HL-60 (cell line): ENCODE results near the gene MEG3.

Experiments used
- DNase-seq, 2 experiments: peaks; one replicate each; pipeline ENCODE4 v3.0.0-alpha.2; 2010 to 2020; ENCODE audit warnings: low read depth in 1 of 2, low spot score in 1 of 2
- H3K27ac ChIP-seq: fragments of 250-450 bp; sonication (Bioruptor Pico); replicated peaks from 2 replicates; pipeline ENCODE4 v1.5.1; 2020; ENCODE audit warnings: mild to moderate bottlenecking, moderate library complexity
- H3K27me3 ChIP-seq: fragments of 250-450 bp; sonication (Bioruptor Pico); 2 replicates; pipeline ENCODE4 v1.5.1; 2021; ENCODE audit warnings: mild to moderate bottlenecking, moderate library complexity; ENCODE audit not compliant: insufficient read depth, poor library complexity, severe bottlenecking
- H3K4me3 ChIP-seq: replicated peaks from 2 replicates; pipeline ENCODE4 v1.5.1; 2011; ENCODE audit warnings: mild to moderate bottlenecking, control low read depth, low read length; ENCODE audit not compliant: insufficient read depth
- CTCF ChIP-seq: IDR thresholded peaks from one replicate; pipeline ENCODE4 v1.5.1; 2011; ENCODE audit warnings: low read length, control low read depth, inconsistent platforms; ENCODE audit not compliant: insufficient read depth
- GABPA ChIP-seq: IDR thresholded peaks from 2 replicates; pipeline ENCODE4 v1.6.1; 2012; ENCODE audit warnings: low read depth
- POLR2AphosphoS5 ChIP-seq: IDR thresholded peaks from 2 replicates; pipeline ENCODE4 v1.6.1; 2012; ENCODE audit warnings: low read depth
- REST ChIP-seq: IDR thresholded peaks from 2 replicates; pipeline ENCODE4 v1.6.1; 2012; ENCODE audit warnings: low read depth; ENCODE audit not compliant: insufficient replicate concordance
- SPI1 ChIP-seq: IDR thresholded peaks from 2 replicates; pipeline ENCODE4 v1.6.1; 2012; ENCODE audit warnings: low read depth, mild to moderate bottlenecking, borderline replicate concordance

Gene MEG3

GRCh38 chr14:100889641-100890040 is 63.7 kb downstream of the MEG3 start:
- DNase-seq = no peak
- TF ChIP-seq GABPA (no peak), REST (no peak), POLR2AphosphoS5 (no peak), SPI1 (no peak)
- peaks cover 7% of the 10 kb centered on the region for H3K27me3 ChIP-seq
- no peak overlapping the region for H3K27ac ChIP-seq
- H3K4me3 ChIP-seq = no peak overlapping the region

- no peak overlapping the region for H3K4me3 ChIP-seq
- peaks cover 7% of the 10 kb centered on the region for H3K27me3 ChIP-seq
- TF ChIP-seq CTCF (no peak), REST (no peak), GABPA (no peak), POLR2AphosphoS5 (no peak), SPI1 (no peak)
- H3K27ac ChIP-seq = no peak overlapping the region
- DNase-seq = no peak
These were observed 64.3 kb downstream of the MEG3 start for GRCh38 chr14:100890061-100890850.

GRCh38 chr14:100891051-100891450 is 65.1 kb downstream of the MEG3 start:
- no peak overlapping the region for H3K27ac ChIP-seq
- no peak for DNase-seq
- no peak for TF ChIP-seq SPI1
- no peak for TF ChIP-seq GABPA
- TF ChIP-seq POLR2AphosphoS5 = no peak
- TF ChIP-seq REST = no peak
- TF ChIP-seq CTCF = no peak
- no peak overlapping the region for H3K4me3 ChIP-seq
- H3K27me3 ChIP-seq = peaks cover 7% of the 10 kb centered on the region
